SU-DHL-6 (cell line): ENCODE results near the gene ZP2.

Experiments
- EZH2phosphoT487 ChIP-seq: fragments of 200-600 bp; sonication (generic), shearing (Covaris generic); conservative IDR thresholded peaks from 2 replicates; pipeline ENCODE4 v1.6.1; 2018; ENCODE audit warnings: mild to moderate bottlenecking, antibody characterized with exemption, low read length, moderate library complexity, mixed read lengths
- TF ChIP-seq, protein P1 (sequence below): fragments of 200-600 bp; sonication (generic); IDR thresholded peaks from one replicate; pipeline ENCODE4 v1.5.1; 2017; ENCODE audit warnings: antibody characterized with exemption, mild to moderate bottlenecking, low read length, moderate library complexity; ENCODE audit not compliant: insufficient read depth, poor library complexity, severe bottlenecking

DNA sequence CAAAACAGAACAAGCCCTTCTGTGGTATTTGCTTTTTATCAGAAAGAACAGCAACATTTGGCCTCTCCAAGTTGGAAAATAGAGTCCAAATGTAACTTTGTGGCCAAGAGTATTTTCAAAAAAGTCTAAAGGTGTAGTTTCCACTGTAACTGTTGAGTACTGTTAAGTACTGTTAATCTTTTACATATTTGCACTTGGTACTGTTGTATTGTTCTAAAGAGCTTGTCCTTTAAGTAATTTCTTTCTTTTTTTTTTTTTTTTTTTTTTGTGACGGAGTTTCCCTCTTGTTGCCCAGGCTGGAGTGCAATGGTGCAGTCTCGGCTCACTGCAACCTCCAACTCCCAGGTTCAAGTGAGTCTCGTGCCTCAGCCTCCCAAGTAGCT lies 31.4 kb downstream of the ZP2 start:
- TF ChIP-seq, protein P1, sequence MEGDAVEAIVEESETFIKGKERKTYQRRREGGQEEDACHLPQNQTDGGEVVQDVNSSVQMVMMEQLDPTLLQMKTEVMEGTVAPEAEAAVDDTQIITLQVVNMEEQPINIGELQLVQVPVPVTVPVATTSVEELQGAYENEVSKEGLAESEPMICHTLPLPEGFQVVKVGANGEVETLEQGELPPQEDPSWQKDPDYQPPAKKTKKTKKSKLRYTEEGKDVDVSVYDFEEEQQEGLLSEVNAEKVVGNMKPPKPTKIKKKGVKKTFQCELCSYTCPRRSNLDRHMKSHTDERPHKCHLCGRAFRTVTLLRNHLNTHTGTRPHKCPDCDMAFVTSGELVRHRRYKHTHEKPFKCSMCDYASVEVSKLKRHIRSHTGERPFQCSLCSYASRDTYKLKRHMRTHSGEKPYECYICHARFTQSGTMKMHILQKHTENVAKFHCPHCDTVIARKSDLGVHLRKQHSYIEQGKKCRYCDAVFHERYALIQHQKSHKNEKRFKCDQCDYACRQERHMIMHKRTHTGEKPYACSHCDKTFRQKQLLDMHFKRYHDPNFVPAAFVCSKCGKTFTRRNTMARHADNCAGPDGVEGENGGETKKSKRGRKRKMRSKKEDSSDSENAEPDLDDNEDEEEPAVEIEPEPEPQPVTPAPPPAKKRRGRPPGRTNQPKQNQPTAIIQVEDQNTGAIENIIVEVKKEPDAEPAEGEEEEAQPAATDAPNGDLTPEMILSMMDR, result no peak
- no peak for TF ChIP-seq EZH2phosphoT487
